Limb (tissue), 2 donors: Measurements from ENCODE around the gene ZNF385A.

Experiments used
- DNase-seq, 2 donors: peaks; one replicate each; pipeline ENCODE4 v3.0.0-alpha.2; 2016; ENCODE audit errors: extremely low spot score in 2 of 2

The ZNF385A gene

DNA sequence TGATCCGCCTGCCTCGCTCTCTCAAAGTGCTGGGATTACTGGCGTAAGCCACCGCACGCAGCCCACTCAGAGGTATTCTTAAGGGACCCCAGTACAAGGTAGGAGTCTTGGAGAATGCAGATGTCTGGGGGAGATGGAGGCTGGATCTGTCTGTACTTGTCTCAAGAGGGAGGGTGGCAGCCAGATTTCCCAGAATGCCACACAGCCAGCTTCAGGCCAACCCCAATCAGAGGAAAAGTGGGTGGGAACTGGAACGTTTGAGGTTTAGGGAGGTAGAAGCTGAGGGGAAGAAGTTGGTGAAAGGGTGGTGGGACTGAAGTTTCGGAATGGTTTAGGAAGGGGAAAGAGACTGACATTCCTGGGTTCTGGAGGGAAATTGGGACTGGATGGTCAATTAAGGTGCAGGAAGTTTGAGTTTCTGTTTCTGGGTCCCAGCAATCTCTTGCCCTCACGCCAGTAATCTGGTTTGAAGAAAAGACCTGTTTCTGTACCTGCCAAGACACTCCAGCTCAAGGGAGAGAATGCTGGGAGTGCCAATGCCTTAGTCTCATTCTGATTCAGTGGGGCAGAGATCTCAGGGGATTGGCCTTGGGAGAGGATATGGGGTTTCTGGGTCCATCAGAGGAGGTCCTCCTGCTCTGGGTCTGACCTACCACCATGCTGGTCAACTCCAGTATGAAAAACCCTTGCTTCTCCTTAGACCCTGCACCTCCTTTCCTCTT lies 8.1 kb upstream of the ZNF385A start:
- DNase-seq = no peak

DNA sequence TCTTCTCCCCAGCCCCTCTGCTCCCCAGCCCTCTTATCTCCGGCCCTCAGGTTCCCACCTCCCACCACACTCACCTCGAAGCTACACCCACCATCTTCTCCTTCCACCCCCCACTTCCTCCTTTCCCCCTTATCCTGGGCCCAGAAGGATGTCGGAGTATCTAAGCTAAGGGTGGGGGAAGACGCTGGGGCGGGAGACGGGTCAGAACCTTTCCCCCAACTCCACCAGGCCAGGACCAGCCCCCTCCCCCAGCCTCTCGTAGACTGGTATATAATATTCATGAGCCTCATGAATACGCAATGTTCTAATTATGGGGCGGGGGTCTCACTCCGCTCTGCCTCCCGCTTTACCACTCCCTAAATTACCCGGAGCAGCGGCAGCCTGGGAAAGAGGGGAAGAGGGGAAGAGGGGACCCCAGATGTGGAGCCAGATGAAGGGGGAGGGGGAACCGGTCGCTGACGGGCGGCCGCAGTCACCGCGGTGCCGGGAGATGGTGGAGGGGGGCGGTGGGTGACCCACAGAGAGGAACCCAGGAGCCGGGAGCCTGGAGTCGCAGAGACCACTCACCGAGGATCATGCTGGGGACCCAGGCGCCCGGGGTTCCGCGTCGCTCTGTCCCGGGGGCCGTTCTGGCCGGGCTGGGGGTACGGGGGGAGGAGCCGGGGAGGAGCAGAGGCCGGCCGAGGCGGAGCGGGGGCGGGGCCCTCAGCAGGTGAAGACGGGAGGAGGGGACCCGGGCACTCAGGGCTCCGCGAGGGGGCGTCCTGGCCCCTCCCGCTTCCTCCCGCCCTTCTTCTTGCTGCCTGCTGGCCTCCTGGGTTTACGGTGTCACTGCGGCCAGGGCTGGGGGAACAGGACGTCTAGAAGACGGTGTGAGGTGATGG lies 6.4 kb upstream of the ZNF385A start:
- DNase-seq = peak in 1 of 2 donors; percentile 82

DNA sequence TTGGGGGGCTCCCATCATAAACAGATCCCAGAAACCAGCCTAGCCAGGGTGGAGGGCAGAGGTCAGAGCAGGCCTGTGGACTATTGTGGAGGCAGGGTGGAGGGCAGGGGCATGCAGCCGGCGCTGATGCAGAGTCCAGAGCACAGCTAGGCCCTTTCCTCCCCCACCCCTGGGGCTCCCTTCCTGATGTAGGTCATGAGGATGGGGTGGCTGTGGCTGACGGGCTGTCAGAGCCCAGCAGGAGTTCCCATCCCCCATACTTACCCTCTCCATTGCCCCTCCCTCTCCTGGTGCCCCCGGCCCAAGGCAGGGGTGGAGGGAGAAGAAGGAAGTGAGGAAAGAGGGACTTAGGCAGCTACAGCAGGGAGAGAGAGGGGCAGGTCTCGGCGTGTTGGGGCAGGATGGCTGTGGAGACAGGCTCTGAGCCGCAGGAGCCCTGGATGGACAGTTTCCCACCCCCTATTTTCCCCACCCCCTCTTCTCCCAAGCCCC lies 5.7 kb upstream of the ZNF385A start:
- no peak for DNase-seq

DNA sequence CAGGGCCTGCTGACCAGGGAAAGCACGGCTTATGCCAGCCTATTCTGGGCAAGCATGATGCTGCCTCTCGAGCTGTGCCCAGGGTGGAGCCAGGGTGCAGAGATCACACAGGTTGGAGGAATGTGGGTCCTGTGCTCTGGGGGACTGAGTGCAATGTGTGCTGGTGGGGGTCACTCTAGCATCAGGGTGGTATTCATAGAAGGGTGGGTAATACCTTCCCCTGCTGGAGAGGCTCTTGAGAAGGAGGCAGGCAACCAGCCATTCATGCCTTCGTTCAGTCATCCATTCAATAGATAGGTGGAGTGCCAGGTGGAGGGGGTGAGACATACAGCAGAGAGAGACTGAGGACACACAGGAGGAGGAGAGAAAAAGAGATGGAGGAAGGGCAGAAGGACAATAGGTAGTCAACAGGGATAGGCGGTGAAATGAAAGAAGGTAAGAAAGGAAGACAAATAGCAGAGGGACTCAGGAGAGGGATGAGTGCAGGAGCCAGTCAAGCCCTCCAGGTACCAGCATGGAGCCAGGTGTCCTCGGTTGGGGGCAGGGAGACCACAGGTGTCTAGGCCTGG lies 5.2 kb upstream of the ZNF385A start:
- no peak for DNase-seq

DNA sequence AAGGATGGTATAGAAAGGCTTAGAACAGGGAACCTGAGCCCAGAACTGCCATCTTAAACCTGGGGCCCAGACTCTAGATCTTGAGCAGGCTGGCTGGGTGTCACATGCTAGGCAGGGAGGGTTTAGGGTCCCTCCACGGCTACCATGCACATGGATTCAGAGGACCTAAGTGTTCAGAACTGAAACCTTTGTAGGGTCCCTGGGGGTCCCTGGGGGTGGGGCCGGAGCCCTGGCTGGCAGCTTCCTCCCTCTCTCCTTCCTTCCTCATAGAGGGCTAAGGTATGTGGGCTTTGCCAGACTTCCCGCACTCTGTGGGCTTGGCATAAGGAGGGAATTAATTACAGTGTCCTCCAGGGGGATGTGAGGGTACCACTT lies 4.6 kb upstream of the ZNF385A start:
- no peak for DNase-seq

DNA sequence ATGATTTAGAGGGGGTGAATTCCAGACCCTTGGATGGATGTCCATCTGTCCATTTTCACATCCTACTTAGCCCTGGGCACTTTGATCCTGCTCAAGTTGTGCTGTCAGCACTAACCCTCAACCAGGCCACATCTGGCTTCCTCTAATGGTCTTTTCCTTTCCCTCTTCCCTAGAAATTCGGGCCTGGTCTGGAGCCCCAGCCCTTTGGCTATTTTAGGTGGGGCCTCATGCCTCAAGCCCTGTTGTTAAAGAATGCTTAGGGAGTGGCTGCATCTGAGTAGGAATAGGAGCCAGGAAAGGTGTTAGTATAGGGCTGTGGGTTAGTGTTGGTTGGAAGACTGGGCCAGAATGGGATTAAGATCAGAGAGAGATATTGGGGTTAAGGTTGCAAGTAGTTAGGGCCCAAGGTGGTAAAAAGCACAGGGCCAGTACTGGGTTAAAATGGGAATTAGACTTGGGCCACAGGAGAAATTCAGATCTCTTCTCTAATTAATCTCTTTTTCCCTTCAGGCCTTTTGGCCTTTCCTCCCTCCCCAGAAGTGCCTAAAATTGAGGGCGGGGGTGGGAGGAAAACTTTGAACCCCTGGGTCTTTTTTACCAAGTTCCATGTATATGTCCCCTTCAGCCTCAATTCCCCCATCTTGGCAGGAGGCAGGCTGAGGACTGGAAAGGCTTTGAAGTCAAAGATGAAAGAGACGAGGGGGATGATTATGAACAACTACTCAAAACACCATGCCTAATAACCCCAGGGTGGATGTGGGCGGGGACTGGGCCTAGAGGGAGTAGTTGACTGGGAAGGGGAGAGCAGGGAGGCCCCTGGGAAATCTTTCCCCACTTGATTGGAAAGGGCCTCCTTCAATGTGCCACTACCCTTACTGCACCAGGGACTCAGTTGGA lies 4.0 kb upstream of the ZNF385A start:
- no peak for DNase-seq

DNA sequence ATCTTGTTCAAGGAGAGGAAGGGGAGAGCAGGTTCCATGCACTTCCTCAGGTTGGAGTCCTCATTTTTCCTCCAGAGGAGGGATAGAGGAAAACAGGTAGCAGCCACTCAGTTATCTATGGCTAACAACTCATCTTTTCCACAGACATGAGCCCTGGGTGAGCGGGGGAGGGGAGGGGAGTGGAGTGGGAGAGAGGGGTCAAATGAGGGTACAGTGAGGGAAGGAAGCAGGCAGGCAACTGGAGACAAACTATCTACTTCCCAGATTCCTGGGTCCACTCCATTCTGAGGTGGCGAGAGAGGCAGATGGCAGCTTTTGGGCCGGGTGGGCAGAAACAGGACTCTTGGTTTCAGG lies 2.6 kb upstream of the ZNF385A start:
- no peak for DNase-seq

DNA sequence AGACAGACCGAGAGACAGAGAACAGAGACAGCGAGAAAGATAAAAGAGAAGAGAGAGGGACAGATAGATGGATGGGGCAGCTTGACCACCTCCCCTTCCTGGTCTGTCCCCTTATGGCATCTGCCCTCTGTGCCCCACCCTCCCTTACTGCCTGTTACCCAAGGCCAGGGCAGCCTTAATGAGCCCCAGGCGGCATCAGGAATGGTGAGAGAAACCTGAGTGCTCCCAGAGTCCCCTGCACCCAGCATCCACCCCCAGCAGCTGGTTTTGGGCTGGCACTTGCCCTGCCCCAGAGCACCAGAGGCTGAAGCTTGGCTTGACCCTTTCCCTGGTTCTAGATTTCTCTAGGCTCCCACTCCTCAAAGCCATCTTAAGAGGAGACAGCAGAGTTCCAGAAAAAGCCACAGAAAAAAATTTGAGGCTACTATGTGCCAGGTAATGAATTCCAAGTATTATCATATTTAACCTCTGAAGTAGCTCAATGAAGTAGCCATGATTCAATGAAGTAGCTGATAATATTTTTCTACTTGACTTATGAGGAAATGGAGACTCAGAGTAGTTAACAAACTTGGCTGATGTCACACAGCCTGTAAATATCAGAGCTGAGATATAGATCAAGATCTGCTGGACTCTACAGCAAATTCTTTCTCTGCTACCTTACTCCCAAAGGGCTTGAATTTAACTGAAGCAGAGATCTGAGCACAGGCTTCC lies 2.0 kb upstream of the ZNF385A start:
- DNase-seq = no peak

DNA sequence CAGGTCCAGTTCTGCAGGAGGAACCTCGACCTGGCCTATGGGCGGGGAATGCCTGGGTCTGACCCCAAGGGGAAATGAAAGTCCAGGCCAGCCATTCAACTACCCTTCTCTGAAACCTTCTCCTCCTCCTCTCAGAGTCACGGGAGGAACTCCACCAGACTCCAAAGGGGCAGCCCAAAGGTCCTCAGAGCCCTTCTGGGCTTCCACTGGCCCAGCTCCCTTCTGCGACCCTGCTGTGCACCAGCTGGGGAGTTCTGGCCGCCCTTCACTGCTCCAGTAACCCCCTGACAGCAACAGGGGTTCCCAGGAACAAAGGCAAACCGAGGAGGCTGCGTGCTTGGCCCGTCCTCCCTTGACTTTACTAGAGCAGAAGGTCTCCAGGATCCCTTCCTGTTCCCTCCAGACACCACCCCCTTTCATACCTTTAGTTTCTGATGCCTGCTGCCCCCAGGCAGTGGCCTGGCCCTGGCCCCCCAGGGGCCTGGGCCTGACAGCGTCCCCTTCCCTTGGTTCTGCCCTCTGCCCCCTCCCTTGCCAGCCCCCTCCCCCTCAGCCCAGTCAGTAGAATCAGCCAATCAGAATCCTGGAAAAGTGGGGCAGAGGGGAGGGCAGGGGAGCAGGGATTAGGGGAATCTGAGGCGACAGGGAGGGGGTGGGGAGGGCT lies 850 bp upstream of the ZNF385A start:
- no peak for DNase-seq

DNA sequence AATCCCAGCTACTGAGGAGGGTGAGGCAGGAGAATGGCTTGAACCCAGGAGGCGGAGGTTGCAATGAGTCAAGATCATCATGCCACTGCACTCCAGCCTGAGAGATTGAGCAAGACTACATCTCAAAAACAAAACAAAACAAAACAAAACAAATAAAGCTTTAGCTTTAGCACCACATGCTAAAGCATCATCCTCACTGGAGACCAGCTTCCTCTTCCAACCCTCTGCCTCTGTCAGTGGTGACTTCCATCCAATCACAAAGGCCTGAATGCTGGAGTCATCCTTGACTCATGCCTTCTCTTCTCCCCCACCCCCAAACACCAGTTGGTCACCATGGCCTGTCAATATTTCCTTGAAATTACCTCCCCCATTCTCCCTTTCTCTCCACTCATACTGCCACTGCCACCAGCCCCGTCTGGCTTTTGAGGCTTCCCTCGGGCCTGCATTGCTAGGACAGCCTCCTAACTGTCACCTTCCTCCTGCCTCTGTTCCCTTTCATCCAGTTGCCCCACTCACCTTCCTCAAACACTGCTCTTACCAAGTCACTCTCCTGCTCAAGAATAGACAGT lies 1.4 kb downstream of the ZNF385A start:
- no peak for DNase-seq

DNA sequence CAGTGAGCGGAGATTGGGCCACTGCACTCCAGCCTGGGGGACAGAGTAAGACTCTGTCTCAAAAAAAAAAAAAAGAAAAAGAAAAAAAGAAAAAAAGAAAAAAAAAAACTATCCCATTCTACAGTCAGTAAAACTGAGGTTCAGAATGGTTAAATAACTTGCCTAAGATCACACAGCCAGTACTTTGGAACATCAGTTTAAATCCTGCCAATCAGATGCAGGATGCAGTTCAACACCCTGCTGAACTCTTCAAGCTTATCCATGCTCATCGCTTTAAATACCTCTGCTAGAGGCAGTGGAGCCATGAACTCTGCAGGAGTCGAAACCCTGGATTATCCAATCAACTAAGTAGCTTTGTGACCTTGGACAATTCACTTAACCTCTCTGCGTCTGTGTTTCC lies 3.4 kb downstream of the ZNF385A start:
- DNase-seq = no peak

DNA sequence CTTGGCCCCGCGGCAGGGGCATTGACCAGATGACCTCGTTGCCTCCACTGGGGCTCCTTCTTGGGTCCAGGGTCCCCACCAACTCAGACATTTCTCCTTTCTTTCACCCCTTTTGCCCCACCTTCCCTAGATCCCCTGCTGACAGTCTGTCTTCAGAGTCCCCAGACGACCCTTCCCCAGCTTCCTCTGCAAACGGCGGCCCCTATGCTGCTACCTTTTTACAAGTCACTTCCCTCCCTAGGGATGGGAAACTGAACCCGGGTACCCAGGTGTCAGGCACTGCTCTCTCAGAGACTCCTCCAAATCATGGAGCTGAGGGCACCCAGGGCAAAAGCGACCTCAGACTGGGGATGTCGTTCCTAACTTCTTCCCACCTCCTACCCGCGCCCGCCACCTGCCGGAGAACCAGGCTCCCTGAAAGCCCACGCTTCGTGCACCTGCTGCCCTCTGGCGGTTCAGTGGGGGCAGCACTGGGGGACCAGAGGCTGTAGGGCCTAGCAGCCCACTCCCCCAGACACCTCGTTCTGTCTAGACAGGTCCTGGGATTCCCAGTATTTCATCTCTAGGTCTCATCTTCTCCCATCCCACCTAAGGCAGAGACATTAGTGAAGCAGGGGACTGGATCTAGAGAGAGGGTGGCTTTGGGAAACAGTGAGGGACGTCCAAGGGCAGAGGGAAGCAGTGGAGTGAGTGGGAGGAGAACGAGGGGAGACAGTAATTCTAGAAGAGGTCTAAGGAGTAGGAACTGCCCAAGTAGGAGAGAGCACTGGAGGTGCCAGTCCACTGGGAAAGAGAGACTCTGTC lies 4.9 kb downstream of the ZNF385A start:
- peak; percentile 89 to 96 for DNase-seq

DNA sequence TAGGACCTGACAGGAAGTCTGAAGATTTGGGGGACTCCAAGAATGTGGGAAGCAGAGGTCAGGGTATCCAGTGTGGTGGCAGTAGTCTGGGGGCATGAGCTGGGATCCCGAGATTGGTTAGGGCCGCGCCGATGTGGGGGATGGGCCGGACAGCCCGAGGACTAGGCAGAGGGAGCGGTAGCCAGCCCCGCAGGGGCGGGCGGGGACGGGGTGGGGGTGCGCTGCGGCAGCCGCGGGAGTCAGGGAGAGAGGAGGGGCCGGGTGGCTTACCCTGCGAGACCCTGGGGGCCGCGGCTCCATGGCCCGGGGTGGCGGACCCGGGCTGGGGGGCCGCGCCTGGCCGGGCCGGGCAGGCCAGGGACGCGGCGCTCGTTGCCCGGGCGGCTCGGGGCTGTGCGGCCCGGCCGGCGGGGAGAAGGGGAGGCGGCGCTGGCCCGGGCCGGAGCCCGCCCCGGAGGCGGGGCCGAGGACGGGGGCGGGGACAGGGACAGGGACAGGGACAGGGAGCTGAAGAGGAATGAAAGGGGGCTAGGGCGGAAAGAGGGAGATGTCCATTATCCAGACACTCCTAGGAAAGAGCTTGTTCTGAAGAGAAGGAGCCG lies 5.6 kb downstream of the ZNF385A start:
- peak in 1 of 2 donors; percentile 82 for DNase-seq

DNA sequence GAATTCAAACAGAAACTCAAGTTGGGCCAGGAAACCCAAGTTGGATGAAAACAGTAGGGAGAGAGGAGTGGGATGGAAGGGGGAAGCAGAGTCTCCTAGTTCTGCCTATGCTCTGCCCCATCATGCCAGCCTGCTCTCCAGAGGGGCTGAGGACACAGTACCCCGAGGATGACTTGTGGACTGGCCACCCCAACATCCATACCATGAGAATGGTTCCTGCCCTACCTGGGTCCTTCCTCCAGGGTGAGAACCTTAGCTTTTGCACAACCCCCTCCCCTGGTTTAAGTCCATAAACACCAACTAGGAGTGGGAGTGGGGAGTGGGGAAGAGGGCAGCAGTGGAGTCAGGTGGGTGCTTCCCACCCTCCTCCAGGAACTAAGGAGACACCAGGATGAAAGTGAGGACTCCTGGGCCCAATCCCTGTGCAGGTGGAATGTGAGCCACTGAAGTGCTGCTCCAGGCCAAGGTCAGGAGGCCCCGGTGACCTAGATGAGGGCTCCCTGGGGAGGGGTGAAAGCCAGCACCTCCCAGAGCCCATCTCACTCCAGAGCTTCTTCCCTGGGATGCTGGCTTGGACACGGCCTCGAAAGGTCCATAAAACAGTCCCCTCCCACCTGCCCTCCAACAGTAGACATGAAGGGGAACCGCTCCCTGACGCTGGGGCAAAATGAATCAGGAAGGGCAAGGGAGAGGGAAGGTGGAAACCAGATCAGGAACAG lies 6.6 kb downstream of the ZNF385A start:
- no peak for DNase-seq

DNA sequence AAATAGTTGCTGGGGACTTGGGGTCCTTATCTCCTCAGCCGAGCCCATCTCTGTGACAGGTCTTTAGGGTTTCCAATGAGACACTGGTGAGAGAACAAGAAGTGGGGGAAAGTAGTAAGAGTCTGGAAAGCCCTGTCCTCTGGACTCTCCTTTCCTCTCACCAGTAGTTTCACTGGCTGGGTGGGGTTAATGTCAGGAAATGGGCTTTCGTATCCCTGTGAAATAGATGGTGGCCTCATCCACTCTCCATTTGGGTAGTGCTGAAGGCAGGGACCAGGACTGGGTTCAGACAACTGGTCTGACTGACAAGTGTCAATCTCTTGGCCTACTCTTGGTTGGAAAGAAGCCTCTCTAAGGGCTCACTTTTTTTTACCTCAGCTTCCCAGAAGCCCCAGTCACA lies 7.5 kb downstream of the ZNF385A start:
- no peak for DNase-seq

DNA sequence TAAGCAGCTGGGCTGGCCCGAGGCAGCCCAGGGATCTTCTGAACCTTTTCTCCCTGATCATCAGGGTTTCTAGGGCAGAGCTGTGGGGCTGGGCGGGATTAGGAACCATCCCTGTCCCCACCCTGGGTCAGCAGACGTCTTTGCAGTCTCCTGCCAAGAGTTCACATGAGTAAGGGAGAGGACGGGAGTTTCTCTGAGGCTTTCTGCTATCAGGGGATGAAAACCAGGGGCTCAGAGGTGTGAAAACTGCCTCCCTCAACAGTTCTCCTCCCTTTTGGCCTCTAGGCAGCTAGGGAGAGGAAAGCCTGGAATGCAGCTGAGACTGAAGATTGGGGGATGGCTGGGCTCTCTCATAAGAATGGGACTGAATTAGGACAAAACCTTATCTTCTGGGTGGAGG lies 7.9 kb downstream of the ZNF385A start:
- no peak for DNase-seq

DNA sequence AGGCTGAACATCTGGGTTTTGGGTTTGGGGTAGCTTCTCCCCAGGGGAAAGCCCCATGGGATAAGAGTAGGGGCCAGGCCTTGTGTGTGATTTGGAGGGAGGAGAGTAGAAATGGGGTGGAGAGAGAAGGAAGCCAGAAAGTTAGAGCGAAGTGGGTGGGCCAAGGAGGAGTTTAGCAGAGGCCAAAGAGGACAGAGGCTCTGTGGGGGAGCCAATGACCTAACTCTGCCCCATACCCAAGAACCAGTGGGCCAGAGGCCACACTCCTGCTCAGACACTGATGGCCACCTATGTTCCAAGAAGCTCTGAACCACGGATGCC lies 9.3 kb downstream of the ZNF385A start:
- no peak for DNase-seq

DNA sequence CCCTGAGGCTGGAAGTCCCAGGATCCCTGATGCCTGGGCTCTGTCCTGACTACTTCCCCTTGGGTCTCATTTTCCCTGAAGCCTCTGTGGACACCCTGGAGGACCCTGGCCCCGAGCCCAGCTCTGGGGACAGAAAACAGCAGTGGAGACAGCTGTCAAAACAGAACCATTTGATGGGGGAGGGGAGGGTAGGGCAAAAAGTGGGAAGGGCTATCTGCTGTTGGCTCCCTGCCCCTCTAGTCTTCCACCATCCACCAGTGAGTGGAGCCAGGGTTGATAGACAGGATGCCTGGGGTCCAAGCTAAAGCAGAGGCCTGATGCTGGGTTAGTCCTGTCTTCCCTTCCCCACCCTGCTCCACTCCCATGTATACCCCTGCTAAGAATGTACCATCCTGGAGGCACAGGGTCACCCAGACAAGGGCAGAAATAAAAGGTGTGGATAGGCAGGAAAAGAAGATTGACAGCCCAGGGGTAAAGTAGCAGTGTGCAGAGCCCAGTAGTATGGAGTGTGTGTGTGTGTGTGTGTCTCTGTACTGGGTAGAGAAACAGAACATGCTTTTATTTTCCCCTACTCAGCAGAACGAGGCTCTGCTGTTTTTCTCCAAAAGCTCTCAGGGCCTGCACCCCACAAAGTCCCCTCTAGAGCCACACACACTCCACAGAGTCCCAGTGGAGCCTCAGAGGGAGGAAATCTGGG lies 9.8 kb downstream of the ZNF385A start:
- peak in 1 of 2 donors; percentile 28 for DNase-seq
